NCI-H1105 (cell line): Measurements from ENCODE around the gene EIF1.
A peak's percentile ranks its signal among the peaks of the same experiment; 100 is the strongest.
"Not testable (repeated sequence)": the region's sequence is repeated elsewhere in the genome, so short reads cannot be mapped to it uniquely, and the experiment has no call there.

Experiments used
- DNase-seq: peaks from one replicate; lab custom pipeline; 2025; lab: John Stamatoyannopoulos, UW

Gene EIF1

GRCh38 chr17:41655611-41656111 is 33.0 kb upstream of the EIF1 start:
- peak; percentile 68 for DNase-seq

GRCh38 chr17:41656249-41657023 is 32.2 kb upstream of the EIF1 start:
- no peak for DNase-seq

- no peak for DNase-seq
Measured at GRCh38 chr17:41657176-41657754, 31.4 kb upstream of the EIF1 start.

GRCh38 chr17:41657936-41658335 is 30.7 kb upstream of the EIF1 start:
- DNase-seq = no peak

- DNase-seq = no peak
Measured at GRCh38 chr17:41658846-41659245, 29.8 kb upstream of the EIF1 start.

- DNase-seq = no peak
Measured at GRCh38 chr17:41659427-41660212, 29.1 kb upstream of the EIF1 start.

- DNase-seq = no peak
Measured at GRCh38 chr17:41660221-41660711, 28.4 kb upstream of the EIF1 start.

GRCh38 chr17:41663451-41664171 is 25.1 kb upstream of the EIF1 start:
- no peak for DNase-seq

GRCh38 chr17:41664172-41664457 is 24.6 kb upstream of the EIF1 start:
- DNase-seq = no peak

- DNase-seq = no peak
Measured at GRCh38 chr17:41664587-41665565, 23.8 kb upstream of the EIF1 start.

GRCh38 chr17:41665566-41666236 is 23.0 kb upstream of the EIF1 start:
- DNase-seq = peak; percentile 74

- peak; percentile 80 for DNase-seq
Measured at GRCh38 chr17:41666237-41666641, 22.4 kb upstream of the EIF1 start.

- peak; percentile 55 for DNase-seq
Measured at GRCh38 chr17:41666708-41667279, 21.9 kb upstream of the EIF1 start.

- no peak for DNase-seq
Measured at GRCh38 chr17:41667280-41668041, 21.2 kb upstream of the EIF1 start.

- DNase-seq = no peak
Measured at GRCh38 chr17:41672153-41672552, 16.5 kb upstream of the EIF1 start.

GRCh38 chr17:41675157-41676057 is 13.3 kb upstream of the EIF1 start:
- DNase-seq = not testable (repeated sequence)

- no peak for DNase-seq
Measured at GRCh38 chr17:41676058-41676419, 12.6 kb upstream of the EIF1 start.

GRCh38 chr17:41678411-41678906 is 10.2 kb upstream of the EIF1 start:
- DNase-seq = no peak
